ENCODE data around the gene PTPN21. TPM values are rescaled to one million over a fixed set of nuclear protein-coding genes. Genes with fewer than 3 reads are reported as not detected.

Gene PTPN21
- total RNA-seq, 1 experiment from 2014 or later: 16.1 TPM

DNA sequence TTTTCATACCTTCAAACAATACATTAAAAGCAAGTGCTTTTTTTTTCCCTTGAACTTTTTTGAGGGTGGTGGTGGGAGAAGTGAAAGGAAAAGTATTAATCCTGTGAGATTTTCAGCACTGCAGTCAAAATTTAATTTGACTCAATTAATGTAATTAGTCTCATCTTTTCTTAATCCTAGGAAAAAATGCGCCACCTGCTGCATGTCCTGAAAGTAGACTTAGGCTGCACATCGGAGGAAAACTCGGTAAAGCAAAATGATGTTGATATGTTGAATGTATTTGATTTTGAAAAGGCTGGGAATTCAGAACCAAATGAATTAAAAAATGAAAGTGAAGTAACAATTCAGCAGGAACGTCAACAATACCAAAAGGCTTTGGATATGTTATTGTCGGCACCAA, 117.1 kb downstream of the PTPN21 start:
- Histone ChIP-seq H3K4me3 (no peak overlapping the region), H3K27ac (no peak overlapping the region), H3K36me3 (no peaks in the 10 kb centered on the region), H3K9me3 (replicated peaks) (no peaks in the 10 kb centered on the region), H3K27me3 (replicated peaks) (no peaks in the 10 kb centered on the region), H3K4me1 (replicated peaks) (no peaks in the 10 kb centered on the region)
- DNase-seq (ENCODE audit: low read depth in 1 of 2, low spot score in 2 of 2): no peak

DNA sequence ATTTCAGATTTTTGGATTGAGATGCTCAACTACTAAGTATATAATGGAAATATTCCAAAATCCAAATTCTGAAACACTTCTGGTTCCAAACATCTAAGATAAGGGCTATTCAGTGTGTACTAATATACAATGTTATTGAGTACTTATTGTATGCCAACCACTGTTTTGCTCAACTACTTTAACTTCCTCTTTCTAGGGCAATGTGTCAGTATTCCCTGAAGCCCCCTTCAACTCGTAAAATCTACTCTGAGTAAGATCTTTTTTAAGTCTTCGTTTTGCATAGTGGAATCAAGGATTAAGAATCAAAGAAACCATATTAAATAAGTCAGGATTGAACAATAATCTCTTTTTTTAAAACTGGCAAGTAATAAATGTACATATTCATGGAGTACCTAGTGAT, 123.8 kb downstream of the PTPN21 start:
- H3K36me3 ChIP-seq: no peaks in the 10 kb centered on the region
- H3K9me3 ChIP-seq (replicated peaks): no peaks in the 10 kb centered on the region
- no peak overlapping the region for H3K4me3 ChIP-seq
- H3K27me3 ChIP-seq (replicated peaks): no peaks in the 10 kb centered on the region
- no peak for DNase-seq (ENCODE audit: low read depth in 1 of 2, low spot score in 2 of 2)
- H3K27ac ChIP-seq: no peak overlapping the region
- no peaks in the 10 kb centered on the region for H3K4me1 ChIP-seq (replicated peaks)

DNA sequence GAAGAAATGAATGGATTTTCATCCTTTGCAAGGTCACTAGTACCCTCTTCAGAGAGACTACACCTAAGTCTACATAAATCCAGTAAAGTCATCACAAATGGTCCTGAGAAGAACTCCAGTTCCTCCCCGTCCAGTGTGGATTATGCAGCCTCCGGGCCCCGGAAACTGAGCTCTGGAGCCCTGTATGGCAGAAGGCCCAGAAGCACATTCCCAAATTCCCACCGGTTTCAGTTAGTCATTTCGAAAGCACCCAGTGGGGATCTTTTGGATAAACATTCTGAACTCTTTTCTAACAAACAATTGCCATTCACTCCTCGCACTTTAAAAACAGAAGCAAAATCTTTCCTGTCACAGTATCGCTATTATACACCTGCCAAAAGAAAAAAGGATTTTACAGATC, 128.5 kb downstream of the PTPN21 start:
- DNase-seq (ENCODE audit: low read depth in 1 of 2, low spot score in 2 of 2): no peak
- Histone ChIP-seq H3K9me3 (replicated peaks) (no peaks in the 10 kb centered on the region), H3K4me1 (replicated peaks) (no peaks in the 10 kb centered on the region), H3K4me3 (no peak overlapping the region), H3K27ac (no peak overlapping the region), H3K27me3 (replicated peaks) (no peaks in the 10 kb centered on the region), H3K36me3 (no peaks in the 10 kb centered on the region)

DNA sequence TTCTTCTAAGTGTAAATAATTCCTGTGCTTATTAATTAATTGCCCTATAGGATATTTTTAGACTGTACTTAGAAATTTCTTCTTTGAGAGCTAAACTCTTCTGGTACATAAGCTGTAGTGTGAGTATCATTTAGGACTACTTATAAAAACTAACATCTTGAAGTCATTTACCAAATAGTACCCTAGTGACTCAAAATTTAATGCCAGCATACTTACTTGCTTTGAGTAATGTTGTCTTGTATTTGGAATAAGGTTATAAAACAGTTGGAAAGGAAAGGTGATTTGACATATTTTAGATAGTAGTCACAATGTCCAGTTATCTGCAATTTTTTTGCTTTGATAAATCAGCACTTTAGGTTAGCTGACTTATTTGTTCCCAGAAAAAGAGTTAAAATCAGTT, 130.2 kb downstream of the PTPN21 start:
- no peaks in the 10 kb centered on the region for H3K4me1 ChIP-seq (replicated peaks)
- H3K4me3 ChIP-seq: no peak overlapping the region
- DNase-seq (ENCODE audit: low read depth in 1 of 2, low spot score in 2 of 2): no peak
- H3K36me3 ChIP-seq: no peaks in the 10 kb centered on the region
- H3K27me3 ChIP-seq (replicated peaks): no peaks in the 10 kb centered on the region
- no peak overlapping the region for H3K27ac ChIP-seq
- no peaks in the 10 kb centered on the region for H3K9me3 ChIP-seq (replicated peaks)

DNA sequence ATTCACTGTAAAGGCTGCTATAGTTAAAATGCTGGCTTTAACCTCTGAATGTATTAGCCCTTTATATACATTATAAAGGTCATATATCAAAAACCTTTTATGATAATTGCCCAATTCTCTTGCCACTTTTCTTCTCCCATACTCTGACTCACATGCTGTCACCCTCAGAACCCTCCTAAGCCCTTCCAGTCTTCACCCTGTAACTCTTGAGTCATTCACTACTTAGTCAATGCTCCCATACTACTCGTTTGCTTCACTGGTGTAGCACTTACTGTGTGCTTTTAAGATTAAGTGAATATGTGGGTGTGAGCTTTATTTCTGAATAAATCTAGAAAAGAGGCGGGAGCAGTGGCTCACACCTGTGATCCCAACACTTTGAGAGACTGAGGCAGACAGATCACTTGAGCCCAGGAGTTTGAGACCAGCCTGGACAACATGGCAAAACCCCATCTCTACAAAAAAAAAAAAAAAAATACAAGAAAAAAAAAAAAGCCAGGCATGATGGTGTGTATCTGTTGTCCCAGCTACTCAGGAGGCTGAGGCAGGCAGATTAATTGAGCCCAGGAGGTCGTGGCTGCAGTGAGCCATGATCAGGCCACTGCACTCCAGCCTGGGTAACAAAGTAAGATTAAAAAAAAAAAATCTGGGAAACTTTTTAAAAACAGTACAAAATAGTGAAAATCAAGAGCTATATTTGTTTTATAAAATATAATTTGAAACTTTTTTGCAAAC, 131.7 kb downstream of the PTPN21 start:
- DNase-seq (ENCODE audit: low read depth in 1 of 2, low spot score in 2 of 2): no peak
- H3K27ac ChIP-seq: no peak overlapping the region
- H3K27me3 ChIP-seq (replicated peaks): no peaks in the 10 kb centered on the region
- H3K9me3 ChIP-seq (replicated peaks): no peaks in the 10 kb centered on the region
- H3K4me1 ChIP-seq (replicated peaks): no peaks in the 10 kb centered on the region
- H3K4me3 ChIP-seq: no peak overlapping the region
- H3K36me3 ChIP-seq: no peaks in the 10 kb centered on the region

DNA sequence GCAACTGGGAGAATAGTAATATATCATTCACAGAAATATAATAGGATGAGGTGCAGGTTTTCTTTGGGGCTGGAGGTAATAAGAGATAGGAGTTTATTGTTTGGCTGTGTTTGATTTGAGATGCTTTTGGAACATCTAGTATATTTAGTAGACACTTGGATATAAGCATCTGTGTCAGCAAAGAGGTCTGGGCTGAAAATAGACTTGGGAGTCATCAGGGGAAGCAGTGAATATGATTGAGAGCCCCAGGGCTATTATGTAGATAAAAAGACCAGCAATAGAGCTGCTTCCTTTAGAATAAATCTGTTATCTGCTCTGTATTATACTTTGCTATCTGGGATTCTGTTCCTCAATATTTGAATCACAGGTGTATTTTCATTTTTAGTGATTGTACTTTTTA, 132.8 kb downstream of the PTPN21 start:
- Histone ChIP-seq H3K4me1 (replicated peaks) (no peaks in the 10 kb centered on the region), H3K9me3 (replicated peaks) (no peaks in the 10 kb centered on the region), H3K27me3 (replicated peaks) (no peaks in the 10 kb centered on the region), H3K27ac (no peak overlapping the region), H3K36me3 (no peaks in the 10 kb centered on the region), H3K4me3 (no peak overlapping the region)
- no peak for DNase-seq (ENCODE audit: low read depth in 1 of 2, low spot score in 2 of 2)

DNA sequence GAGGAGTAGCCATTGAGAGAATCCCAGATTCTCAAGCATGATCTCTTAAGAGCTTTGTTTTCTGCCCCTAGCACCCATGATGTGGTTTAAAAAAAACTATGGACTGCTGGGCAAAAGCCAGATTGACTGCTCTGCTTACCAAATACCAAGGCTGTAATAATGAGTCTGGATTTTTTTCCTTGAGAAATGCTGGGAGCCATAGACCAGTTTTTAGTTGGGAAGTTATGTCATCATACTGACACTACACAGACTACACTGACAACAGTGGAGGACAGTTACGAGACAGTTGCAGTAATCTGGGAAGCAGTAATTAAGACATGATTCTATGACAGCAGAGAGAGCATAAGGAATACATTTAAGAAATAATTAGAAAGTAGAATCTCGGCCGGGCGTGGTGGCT, 133.5 kb downstream of the PTPN21 start:
- DNase-seq (ENCODE audit: low read depth in 1 of 2, low spot score in 2 of 2): no peak
- Histone ChIP-seq H3K36me3 (no peaks in the 10 kb centered on the region), H3K4me1 (replicated peaks) (no peaks in the 10 kb centered on the region), H3K27ac (no peak overlapping the region), H3K27me3 (replicated peaks) (no peaks in the 10 kb centered on the region), H3K9me3 (replicated peaks) (no peaks in the 10 kb centered on the region), H3K4me3 (no peak overlapping the region)

DNA sequence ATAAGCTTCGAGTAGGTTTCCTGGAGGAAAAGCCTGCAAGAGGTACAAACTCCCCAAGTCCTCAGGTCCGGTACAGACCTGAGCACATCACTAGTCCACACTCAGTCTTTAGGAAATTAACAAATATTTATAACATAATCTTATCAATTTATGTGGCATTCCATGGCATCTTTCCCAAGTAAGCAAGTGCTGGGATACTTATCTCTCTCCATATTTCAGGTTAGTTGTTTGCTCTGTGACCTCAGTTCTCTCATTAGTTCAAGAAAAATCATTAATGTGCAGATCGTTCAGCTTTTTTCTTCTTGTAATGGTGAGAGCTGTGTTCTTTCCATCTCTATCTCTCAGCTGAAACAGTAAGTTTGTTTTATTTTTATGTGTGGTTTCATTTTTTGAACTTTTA, 134.6 kb downstream of the PTPN21 start:
- no peaks in the 10 kb centered on the region for H3K4me1 ChIP-seq (replicated peaks)
- DNase-seq (ENCODE audit: low read depth in 1 of 2, low spot score in 2 of 2): no peak
- no peaks in the 10 kb centered on the region for H3K9me3 ChIP-seq (replicated peaks)
- H3K36me3 ChIP-seq: no peaks in the 10 kb centered on the region
- H3K27me3 ChIP-seq (replicated peaks): no peaks in the 10 kb centered on the region
- no peak overlapping the region for H3K4me3 ChIP-seq
- no peak overlapping the region for H3K27ac ChIP-seq

DNA sequence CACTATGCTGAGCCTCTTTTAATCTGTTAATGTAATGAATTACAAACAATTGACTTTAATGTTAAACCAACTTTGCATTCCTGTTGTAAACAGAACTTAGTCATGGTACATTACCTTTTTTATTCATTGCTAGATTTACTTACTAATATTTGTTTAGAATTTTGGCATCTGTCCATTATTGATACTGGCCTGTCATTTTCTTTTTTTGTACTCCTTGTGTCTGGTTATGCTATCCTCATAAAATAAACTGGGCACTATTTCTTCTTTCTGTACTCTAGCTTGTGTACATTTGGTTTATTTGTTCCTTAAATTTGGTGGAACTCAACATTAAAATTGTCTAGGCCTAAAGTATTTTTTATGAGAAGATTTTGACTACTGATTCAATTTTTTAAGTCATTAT, 137.2 kb downstream of the PTPN21 start:
- H3K36me3 ChIP-seq: no peaks in the 10 kb centered on the region
- H3K4me3 ChIP-seq: no peak overlapping the region
- no peak for DNase-seq (ENCODE audit: low read depth in 1 of 2, low spot score in 2 of 2)
- no peaks in the 10 kb centered on the region for H3K4me1 ChIP-seq (replicated peaks)
- no peak overlapping the region for H3K27ac ChIP-seq
- H3K27me3 ChIP-seq (replicated peaks): no peaks in the 10 kb centered on the region
- H3K9me3 ChIP-seq (replicated peaks): no peaks in the 10 kb centered on the region

Other genes starting within 250 kb of the PTPN21 start
- gene KCNK10, start 231.7 kb downstream of the PTPN21 start, total RNA-seq (2014; rRNA removed; shearing (Covaris generic)): not detected in 2 replicates
- 3.7 and 11.2 TPM in 2 replicates for gene SPATA7, start 169.3 kb downstream of the PTPN21 start, total RNA-seq (2014; rRNA removed; shearing (Covaris generic))
- gene ZC3H14, start 8.0 kb upstream of the PTPN21 start, total RNA-seq (2014; rRNA removed; shearing (Covaris generic)): 54.8 and 86.1 TPM in 2 replicates
- gene EML5, start 237.9 kb upstream of the PTPN21 start, total RNA-seq (2014; rRNA removed; shearing (Covaris generic)): 0.03 TPM in 1 of 2 replicates, not detected in the other

Data from SJSA1 (cell line).